Measurements from ENCODE around the gene H1-8.

The H1-8 gene

DNA sequence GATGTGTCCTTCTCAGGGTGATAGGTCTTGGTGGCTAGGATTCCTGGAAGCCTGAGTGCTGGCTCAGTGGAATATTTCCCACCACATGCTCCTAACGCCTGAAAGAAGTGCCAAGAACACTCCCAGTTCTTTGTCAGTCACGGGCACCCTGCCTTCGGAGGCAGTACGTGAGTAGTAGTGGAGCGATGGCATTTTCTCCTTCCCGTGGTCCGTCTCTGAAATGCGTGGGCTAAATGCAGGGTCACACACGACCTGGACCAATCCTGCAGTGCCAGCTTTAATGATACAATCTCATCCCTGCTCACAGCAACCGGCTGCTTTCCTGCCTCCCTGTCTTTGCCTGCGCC lies 14.5 kb downstream of the H1-8 start:
- DNase-seq = no peak

DNA sequence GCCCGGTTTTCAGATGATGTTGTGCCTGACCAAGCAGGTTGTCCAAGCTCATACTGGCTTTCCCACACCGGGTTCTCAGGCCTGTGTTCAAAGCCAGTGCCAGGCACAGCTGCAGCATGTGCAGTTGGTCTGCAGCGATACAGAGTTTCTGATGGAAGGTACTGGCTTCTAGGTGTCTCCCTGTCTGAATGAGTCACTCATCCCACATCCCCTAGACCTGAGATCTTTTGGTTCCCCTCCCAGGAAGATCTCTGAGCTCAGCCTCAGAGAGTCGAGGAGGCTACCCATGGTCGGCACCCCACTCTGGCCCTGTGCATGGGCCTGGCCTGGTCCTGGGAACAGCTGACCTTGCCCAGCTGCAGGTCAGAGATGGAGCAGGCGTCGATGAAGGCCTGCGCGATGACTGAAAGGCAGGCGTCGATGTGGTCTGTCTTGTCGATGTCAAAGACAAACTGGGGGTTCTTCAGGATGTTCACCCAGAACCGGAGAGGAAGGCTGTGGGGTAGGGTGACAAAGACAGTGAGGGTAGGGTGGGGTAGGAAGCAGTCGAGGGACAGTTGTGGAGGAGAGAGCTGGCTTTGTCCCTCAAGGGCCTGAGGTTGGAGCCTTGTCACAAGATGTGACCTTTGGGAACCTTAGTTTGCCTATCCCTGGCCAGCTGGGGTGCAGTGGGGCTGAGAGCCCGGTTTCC lies 15.3 kb downstream of the H1-8 start:
- DNase-seq = no peak

DNA sequence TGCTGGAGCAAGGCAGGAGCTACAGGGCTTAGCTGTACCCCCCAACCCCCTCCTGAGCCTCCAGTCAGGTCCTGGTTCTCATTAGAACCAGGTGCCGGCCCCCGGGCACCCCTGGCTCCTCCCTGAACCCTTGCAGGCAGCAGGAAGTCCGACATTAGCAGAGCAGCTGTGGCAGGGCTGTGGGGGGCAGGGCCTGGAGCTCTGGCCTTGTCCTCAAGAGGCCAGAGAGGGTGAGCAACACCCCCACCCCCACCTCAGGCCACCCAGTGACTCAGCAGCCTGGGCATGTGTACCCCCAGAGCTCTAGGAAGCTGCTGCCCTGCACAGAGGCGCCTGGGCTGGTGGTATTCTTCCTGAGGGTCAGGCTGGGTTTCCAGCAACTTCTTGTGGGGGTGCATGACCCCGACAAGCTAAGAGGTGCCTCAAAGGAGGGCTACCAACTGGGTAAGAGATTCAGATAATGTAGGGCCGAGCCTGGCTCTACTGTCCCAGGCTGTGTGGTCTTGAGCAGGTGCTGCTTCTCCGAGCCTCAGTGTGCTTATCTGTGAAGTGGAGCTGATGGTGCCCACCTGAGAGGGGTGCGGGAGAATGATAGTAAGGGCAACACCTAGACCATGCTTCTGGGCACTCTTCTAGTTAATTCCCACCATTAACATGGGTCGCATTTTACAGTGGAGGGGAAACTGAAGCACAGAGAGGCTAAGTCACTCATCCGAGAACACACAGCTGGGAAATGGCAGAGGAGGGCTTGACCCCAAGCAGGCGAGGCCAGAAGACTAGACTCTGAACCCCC lies 16.0 kb downstream of the H1-8 start:
- DNase-seq = no peak

DNA sequence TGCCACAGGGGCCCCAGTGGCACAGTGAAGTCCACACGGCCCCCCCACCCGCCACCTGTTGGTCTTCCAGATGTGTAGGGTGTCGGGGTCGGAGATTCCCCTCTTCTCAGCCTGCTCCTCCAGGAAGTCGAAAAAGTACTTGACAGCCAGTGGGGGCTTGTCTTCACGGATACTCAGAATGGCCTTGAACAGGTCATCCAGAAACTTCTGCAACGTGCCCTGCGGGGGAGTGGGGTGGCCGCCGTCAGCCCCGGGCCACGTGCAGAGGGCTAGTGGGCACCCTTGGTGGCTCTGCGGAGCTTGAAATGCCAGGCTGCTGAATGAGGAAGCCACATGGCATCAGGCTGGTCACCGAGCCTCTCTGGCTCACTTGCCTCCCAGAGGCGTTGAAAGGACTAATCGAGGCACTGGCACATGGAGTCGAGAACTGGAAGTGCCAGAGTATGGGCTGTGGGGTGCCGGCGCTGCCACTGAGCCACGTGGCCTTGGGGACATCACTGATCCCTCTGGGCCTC lies 16.6 kb downstream of the H1-8 start:
- DNase-seq = no peak

DNA sequence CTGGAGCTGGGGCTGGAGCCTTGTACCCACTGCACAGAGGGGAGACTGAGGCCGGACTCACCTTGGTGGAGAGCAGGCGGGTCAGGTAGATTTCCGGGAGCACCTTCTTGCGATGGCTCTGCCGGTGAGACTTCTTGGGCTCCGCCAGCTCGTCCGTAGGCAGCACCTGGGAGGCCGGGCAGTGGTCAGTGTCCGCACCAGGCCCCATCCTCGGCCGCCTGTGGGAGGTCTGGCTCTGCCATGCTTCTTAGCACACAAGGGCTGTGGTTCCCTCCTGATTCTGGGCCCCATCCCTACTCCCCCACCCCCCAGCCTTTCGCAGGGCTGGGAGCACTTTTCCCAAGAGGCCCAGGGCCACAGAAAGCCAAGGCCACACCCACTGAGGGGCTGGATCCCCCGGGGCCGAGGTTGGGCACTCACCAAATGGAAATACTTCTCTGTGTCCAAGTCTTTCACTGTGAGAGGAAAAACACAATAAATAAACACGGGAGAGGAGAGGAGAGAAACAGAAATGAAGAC lies 17.4 kb downstream of the H1-8 start:
- no peak for DNase-seq

DNA sequence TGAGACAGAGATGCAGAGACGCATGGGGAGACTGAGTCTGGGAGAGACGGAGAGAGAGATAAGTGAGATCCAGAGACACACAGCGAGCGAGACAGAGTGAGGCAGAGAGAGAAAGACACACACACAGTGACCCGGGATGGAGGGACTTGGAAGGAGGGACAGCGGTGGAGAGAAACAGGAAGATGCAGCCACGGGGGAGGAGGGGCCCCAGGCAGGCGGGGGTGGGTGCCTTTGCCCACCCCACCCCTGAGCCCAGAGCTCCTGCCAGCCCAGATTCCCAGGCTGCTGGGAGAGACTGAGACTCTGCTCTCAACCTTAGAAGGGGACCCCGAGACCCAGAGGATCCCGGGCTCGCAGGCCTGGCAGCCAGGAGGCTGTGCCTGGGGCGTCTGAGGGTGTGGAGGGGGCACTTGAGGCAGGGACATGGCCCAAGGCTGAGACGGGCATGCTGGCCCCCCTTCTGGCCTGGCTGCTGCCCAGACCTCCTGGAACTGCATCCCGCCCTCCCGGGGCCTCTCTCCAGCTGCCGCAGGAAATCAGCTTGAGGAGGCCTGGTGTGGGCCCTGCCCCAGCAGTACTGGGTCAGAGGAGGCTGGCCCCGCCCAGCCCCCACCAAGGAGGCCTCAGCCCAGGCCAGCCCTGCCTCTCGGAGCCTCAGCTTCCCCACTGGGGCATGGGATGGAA lies 18.1 kb downstream of the H1-8 start:
- DNase-seq = no peak

DNA sequence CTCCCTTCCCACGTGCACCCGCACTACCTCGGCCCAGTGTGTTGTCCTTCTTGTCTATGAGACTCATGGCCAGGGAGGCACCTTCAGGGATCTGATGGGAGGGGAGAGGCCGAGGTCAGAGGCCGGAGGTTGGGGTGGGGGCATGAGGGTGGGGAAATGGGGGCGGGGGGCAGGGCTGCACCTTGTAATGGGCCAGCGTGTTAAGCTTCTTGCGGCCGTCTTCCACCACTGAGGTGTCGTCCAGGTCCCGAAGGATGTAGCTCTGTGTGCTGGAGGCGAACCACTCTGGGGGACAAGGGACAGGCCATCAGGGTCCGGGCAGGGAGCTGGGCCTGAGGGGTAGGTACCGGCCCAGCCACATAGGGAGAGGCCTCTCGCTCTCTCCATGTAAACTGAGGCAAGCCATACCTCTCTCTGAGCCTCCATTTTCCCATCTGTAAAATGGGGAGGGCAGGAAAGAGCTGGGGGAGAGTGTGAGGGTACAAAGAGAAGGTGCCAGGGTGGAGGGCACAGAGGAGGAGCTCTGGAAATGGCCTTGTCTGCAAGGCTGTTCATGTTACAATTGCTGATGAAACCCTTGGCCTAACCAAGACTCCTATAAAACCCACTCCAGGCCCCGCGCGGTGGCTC lies 18.8 kb downstream of the H1-8 start:
- DNase-seq = no peak

DNA sequence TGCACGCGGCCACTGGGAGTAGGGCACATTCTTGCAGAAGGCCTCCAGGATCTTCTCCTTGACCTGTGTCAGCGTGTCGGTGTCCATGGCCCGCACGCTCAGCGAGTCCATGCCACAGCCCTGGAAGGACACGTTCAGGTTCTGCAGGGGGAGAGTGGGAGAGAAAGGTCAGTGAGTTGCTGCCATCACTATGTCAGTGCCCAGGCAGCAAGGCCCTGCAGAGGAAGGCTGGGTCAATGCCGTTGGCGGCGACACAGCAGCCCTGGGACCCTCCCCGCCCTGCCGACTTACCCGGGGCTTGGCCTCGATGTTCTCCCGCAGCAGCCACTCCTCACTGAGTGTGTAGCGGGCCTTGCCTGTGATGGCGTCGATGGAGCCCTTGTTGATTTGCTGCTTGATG lies 19.8 kb downstream of the H1-8 start:
- no peak for DNase-seq

DNA sequence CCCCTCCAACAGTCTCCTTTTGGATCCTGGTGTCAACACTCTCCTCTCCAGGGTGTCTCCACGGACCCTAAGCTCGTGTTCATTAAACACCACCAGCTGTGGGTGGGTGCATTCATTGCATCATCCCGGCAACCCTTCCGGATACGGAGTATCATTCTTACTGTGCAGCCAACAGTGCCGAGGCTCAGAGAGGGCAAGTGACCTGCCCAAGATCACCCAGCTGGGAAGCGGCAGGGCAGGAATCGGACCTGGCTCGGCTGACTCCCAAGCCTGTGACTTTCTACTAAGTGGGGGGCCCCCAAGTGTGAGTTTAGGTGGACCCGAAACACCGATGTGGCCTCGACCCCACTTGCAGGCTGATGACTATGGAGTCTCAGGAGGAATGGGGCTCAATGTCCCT lies 20.4 kb downstream of the H1-8 start:
- no peak for DNase-seq

DNA sequence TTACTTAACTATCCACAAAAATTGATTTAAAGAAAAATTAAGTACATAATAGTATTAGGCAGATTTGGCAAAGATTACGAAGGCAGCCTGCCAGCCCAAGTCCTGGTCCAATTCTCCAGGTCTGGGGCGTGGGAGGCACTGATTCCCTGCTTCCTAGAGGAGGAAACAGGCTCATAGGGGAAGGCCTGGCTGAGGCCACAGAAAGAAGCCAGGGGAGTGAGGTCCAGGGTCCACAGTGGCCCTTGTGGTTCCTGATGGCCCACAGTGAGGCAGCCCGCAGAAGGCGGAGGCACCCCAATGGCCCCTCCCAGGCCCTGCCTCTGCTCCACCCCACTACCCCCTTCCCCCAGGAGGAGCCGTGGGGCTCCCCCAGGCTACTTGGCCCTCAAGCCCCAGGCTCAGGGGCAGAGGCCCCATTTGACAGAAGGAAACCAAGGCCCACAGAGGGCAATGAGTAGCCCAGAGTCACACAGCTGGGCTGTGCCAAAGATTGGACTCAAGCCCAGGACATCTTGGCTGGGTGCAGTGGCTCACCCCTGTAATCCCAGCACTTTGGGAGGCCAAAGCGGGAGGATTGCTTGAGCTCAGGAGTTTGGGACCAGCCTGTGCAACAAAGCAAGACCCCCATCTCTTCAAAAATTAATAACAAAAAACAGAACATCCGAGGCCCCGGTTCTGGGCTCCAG lies 21.0 kb downstream of the H1-8 start:
- DNase-seq = no peak

DNA sequence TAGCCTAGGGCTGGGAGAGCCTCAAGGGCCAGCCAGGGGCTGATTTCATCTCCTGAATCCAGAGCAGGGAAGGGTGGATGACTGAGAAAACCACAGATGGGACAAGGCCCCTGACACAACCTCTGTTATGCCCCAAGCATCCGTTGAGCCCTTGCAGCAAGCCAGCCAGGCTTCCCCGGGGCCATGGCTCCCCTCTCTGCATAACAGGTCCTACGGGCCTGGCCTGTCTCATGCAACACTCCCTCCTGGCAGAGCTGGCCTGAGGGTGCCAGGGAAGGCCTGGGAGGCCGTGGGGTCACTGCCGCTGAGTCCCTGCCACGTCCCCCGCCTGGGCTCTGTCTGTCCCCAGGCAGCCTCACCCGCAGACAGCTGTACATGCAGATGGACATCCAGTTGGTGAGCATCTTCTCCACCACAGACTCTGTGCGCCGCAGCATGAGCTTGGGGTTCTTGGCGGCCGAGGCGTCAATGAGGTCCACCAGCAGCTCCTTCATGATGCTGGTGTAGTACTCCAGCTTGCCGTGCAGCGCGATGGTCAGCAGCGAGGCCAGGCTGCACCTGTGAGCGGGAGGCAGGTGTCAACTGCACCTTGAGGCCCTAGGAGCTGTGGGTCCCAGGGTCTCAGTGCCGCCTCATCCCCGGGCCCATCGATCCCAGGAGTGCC lies 22.1 kb downstream of the H1-8 start:
- DNase-seq = no peak

DNA sequence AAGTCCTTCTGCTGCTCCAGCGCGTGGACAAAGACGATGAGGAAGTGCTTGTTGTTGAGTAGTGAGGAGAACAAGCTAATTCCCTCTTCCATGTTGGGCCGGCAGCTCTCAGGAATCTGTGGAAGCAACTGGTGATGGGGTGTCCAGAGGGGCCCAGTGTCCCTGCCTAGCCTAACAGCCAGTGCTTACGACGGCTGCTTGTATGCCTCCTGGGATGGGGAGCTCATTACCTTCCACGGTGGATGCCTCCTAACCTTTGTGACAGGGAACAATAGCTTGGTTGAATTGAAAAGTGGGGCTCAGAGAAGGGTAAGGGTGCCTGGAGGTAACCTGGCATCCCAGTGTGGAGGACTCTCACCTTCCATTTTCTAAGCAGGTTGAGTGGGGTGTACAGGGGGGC lies 22.9 kb downstream of the H1-8 start:
- DNase-seq = no peak

DNA sequence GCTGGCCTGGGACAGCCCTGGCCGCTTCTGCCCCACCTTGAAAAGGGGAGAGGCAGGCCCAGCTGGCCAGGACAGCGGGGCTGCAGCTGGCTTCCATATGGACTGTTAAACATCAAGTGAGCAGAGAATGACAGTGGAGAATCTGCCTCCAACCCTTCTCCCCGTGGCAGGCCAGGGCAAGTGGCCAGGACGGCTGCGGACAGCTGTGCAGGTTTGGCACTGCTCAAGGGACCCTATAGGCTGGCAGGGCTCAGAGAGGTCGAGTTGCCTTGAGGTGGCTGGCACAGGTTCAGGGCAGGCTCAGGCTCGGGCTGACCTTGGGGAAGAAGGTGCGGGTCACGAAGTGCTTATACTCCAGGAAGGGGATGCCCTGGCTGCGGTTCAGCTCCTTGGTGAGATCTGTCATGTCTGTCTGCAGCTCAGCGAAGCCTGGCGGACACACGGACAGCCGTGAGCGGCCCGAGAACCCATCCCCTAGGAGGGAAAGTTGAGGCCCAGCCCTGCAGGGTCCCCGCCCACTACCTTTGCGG lies 24.3 kb downstream of the H1-8 start:
- no peak for DNase-seq

DNA sequence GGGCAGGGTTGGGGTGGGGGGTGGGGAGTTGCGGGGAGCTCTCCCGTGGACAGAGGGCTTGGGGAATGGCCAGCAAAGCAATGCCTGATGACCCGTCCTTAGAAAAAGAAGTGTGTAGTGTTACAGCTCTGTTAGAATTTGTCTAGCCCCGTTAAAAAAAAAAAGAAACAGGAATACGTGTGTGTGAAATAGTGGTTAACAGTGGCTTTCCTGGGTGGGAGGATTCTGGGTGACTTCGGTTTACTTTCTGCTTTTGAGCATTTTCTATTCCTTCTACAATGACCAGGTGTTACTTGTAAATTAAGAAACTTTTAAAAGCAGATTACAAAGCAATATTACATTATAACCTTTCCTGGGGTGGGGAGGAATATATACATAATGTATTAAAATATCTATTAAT lies 25.0 kb downstream of the H1-8 start:
- DNase-seq = no peak

DNA sequence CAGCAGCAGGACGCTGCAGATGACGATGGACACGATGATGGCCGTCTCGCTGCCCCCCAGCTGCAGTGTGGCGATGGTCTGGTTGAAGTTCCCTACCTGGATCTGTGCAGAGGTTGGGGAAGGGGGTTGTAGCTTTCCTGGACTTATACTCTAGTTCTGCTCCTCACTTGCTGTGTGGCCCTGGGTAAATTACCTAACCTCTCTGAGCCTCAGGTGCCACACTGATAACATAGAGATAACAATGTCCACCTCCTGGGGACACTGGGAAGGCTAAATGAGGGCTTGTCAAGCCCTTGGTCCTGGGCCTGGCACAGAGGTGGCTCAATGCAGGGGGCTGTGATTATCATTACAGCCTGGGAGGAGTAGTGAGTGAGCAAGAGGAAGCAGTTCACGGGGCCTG lies 26.9 kb downstream of the H1-8 start:
- no peak for DNase-seq

DNA sequence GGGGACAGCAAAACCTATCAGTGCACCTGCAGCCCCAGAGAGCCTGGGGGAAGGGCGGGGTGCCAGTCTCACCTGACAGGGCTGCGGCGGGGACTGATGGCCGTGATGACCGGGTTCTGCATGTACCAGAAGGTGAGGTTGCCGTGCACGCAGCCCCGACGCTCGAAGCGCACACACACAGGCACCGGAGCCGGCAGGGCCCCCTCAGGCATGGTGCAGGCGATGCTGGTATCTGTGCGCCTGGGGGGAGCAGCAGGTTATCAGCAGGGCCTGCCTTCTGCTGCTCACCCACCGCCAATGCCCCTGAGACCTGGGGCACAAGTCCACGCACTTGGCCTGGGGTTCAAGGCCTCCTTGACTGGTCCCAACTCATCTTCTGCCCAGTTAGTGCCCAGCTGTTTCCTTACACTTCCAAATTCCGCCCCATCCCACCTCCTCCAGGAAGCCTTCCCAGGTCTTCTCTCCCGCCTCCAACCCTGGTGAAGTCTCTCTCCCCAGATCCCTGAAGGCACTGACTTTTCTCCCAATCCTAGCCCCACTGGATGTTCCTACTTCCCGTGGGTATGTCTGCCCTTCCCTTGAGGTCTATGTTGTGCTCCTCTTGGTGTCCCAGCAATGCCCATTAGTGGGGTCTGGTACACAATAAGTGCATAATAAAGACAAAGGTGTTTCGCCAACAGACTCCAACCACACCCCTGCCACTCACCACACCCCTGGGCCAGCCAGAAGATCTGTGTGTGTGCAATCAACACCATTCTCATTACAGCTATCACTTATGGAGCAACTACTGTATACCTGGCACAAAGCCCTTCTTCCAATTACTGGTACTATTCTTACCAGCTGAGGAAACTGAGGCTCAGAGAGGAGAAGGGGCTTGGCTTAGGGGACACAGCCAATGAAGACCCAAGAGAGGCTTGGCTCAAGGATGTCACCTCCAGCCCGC lies 28.9 kb downstream of the H1-8 start:
- no peak for DNase-seq

DNA sequence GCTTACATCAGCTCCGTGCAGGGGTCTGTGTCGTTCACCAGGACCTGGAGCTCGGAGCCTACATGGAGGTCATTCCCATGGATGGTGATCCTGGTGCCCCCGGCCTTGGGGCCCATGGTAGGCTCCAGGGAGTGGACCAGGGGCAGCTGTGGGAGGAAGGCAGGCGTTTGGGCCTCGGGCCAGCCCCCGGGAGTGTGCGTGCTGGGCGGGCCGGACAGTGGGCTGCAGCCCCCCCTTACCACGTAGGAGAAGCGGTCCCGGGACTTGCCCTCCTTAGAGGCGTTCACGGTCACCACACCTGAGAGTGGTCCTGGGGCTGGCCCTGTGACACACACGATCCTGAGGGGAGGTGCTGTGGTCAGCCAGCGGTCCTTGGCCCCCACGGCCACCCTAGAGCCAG lies 29.6 kb downstream of the H1-8 start:
- no peak for DNase-seq

DNA sequence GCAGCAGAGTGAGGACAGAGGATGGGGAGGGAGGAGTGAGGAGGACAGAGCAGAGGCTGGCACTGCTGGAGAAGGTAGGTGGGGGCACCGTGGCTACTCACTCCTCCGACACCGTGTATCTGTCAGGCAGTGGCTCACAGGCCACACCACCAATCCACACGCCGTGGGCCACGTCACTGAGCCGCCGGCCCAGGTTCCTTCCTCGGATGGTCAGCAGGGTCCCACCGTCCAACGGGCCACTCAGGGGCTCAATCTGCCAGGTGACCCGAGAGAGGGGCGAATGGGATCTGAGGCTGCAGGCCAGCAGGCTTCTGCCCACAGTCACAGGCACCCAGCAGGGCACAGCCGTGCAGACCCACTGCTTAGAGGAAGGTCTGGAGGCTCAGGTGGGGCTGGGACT lies 30.5 kb downstream of the H1-8 start:
- DNase-seq = no peak

DNA sequence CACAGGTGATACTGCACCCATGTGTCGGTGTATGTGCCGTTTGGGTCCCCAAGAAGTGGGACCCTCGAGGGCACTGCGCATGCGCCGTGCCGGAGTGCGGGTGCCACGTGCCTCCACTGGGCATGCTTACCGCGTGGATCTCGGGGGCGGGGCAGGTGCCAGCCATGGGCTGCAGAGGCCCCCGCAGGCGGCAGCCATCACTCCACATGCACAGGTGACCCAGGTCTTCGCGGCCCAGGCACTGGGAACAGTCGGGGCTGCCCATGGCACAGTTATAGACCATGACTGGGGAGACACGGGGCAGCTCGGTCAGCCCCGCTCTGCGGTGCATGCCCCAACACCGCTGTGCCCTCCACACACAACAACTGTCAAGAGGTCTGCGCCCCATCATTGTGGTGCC lies 31.2 kb downstream of the H1-8 start:
- no peak for DNase-seq

DNA sequence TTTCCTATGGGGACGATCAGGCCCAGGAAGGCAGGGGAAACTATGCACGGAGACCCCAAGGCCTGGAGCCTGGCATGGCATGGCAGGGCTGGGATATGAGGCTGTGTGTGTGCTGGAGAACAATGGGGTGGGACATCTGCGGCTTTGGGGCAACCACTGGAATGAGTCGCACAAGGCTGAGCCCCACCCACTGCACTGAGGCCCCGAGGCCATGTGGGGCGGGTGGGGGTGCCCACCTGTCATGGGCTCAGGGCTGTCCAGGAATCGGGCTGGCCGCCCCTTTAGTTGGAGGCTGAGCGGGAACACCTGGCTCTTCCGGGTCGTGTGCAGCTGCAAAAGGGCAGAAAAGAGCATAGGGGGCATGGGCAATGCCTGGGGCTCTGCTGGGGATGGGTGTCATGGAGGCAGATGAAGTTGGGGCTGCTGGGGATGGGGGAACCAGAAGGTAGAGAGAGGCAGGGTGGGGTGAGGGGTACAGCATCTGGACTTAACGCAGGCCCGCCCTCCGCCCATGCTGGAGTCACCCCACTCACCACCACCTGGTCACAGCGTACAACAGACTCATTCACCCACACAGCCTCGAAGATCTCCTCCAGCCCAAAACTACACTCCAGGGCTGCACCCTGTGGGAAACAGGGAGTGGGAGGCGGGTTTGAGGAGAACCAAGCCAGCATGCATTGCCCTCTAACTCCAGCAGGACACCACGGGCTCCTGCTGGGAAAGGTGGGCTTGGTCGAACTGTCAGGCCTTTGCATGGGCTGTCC lies 32.4 kb downstream of the H1-8 start:
- no peak for DNase-seq
